ENCODE results near the gene PGK2. TPM values are rescaled to one million over a fixed set of nuclear protein-coding genes. Genes with fewer than 3 reads are reported as not detected.

PGK2 gene
- total RNA-seq: not detected

DNA sequence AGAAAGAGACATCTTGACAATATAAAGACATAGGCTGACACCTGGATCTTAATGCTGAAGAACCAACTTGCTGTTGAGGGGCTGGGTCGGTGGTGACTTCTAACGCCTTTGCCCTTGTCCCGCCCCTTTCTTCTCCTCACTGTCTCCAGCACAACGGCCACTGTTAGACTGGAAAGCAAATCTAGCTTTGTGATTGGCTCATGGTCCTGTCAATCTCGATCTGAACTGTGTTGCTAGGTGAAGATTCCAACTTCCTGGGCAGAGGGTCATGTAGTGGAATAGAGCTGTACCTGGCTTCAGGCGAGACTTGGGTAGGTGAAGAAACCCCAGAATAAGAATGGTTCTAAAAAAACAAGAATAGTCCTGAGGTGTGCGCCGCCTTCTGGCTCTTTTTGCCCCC is at the start of gene PGK2:
PGK2 (minus strand) TSS at position 110 of the 400 bp plus-strand sequence; CDS start at position 12, 98 bp downstream.
- H3K27me3 ChIP-seq: no peaks in the 10 kb centered on the region
- no peak within 1 kb of the TSS for H3K4me3 ChIP-seq
- intact Hi-C loops (cut with DNase I): no loop called here
- H3K4me1 ChIP-seq: no peaks in the 10 kb centered on the region
- DNase-seq (ENCODE audit: extremely low spot score in 2 of 2): no peak
- no peaks in the 10 kb centered on the region for H3K36me3 ChIP-seq
- H3K9me3 ChIP-seq: no peaks in the 10 kb centered on the region
- H3K27ac ChIP-seq: no peak within 1 kb of the TSS
- TF ChIP-seq POLR2AphosphoS5 (IDR thresholded peaks at IDR 0.05; ENCODE audit: insufficient read depth in 1 of 2, low read depth in 1 of 2) (no peak), POLR2A (IDR thresholded peaks at IDR 0.05) (no peak)
- TF ChIP-seq, protein P1, sequence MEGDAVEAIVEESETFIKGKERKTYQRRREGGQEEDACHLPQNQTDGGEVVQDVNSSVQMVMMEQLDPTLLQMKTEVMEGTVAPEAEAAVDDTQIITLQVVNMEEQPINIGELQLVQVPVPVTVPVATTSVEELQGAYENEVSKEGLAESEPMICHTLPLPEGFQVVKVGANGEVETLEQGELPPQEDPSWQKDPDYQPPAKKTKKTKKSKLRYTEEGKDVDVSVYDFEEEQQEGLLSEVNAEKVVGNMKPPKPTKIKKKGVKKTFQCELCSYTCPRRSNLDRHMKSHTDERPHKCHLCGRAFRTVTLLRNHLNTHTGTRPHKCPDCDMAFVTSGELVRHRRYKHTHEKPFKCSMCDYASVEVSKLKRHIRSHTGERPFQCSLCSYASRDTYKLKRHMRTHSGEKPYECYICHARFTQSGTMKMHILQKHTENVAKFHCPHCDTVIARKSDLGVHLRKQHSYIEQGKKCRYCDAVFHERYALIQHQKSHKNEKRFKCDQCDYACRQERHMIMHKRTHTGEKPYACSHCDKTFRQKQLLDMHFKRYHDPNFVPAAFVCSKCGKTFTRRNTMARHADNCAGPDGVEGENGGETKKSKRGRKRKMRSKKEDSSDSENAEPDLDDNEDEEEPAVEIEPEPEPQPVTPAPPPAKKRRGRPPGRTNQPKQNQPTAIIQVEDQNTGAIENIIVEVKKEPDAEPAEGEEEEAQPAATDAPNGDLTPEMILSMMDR (IDR thresholded peaks at IDR 0.05): no peak

DNA sequence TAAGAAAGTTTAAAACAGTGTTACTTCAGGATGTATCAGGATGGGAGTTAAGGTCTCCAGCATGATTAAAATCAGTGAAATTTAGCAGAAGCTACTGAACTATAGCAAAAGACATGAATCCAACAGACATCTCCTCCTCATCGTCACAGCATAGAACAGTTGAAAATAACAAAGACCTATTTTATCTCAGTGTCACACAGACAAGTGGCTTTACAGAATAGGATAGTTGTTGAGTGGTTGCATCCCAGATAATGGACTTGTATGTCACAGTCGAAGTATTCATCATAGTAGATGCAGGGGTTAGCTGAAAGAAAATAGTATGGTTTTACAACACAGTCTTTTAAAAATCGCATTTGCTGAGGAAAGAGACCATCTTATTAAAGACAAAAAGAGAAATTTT is 48.1 kb upstream of the PGK2 start:
- H3K4me1 ChIP-seq: no peaks in the 10 kb centered on the region
- intact Hi-C loops (cut with DNase I): no loop called here
- no peak overlapping the region for H3K27ac ChIP-seq
- no peak overlapping the region for H3K4me3 ChIP-seq
- DNase-seq (ENCODE audit: extremely low spot score in 2 of 2): no peak
- H3K36me3 ChIP-seq: no peaks in the 10 kb centered on the region
- TF ChIP-seq, protein P1 (IDR thresholded peaks at IDR 0.05): no peak
- TF ChIP-seq POLR2AphosphoS5 (IDR thresholded peaks at IDR 0.05; ENCODE audit: insufficient read depth in 1 of 2, low read depth in 1 of 2) (no peak), POLR2A (IDR thresholded peaks at IDR 0.05) (no peak)
- H3K27me3 ChIP-seq: no peaks in the 10 kb centered on the region
- H3K9me3 ChIP-seq: no peaks in the 10 kb centered on the region

DNA sequence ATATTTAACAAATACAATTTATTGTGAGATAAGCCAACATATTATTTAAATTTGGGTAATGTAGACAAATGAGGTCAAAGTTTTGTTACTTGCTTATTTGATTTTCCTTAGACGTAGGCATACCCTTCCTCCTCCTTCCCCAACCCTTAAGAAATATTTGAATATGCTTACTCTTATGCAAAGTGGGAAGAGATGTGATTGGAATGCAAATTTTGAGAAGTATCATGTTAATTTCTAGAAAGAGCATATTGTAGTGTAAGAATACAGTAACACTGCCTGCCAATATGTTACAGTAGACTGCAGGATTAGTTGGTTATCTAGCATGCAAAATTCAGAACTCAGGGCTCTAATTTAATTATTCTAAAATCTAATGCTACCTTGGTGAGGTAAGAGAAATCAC is 46.3 kb upstream of the PGK2 start:
- intact Hi-C loops (cut with DNase I): no loop called here
- no peaks in the 10 kb centered on the region for H3K4me1 ChIP-seq
- no peaks in the 10 kb centered on the region for H3K9me3 ChIP-seq
- DNase-seq (ENCODE audit: extremely low spot score in 2 of 2): no peak
- no peak overlapping the region for H3K4me3 ChIP-seq
- H3K27ac ChIP-seq: no peak overlapping the region
- H3K36me3 ChIP-seq: no peaks in the 10 kb centered on the region
- no peaks in the 10 kb centered on the region for H3K27me3 ChIP-seq
- TF ChIP-seq, protein P1 (IDR thresholded peaks at IDR 0.05): no peak
- TF ChIP-seq POLR2AphosphoS5 (IDR thresholded peaks at IDR 0.05; ENCODE audit: insufficient read depth in 1 of 2, low read depth in 1 of 2): no peak
- no peak for TF ChIP-seq POLR2A (IDR thresholded peaks at IDR 0.05)

DNA sequence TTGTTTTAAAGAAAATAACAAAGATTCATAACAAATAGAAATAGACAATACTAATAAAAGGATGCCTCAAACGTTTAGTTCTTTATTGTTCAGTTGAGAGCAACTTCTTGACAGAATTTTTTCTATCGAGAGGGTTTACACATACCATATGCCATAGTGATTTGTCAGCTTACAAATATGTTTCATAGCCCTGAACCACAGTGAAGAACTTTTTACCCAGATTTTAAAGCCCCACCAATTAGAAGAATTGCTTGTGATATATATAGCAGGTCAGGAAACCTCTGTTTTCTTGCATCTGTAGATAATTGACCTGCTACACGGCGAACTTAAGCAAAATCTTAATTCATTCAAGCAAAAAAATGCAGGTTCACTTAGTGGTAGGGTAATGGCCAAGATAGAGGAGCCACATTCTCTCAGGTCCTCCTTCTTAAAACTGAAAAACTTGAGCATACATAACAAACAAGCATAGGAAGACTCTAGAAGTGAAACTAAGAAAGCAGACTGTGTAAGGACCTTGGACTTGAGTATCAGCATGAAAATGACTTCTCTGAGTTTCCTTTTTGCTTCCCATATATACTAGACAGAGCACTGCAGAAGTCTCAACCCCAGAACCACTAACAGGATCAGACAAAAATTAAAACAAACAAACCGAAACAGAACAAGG is 39.8 kb upstream of the PGK2 start:
- Histone ChIP-seq H3K9me3 (no peaks in the 10 kb centered on the region), H3K36me3 (no peaks in the 10 kb centered on the region), H3K4me3 (no peak overlapping the region), H3K27me3 (no peaks in the 10 kb centered on the region), H3K27ac (no peak overlapping the region), H3K4me1 (no peaks in the 10 kb centered on the region)
- DNase-seq (ENCODE audit: extremely low spot score in 2 of 2): no peak
- intact Hi-C loops (cut with DNase I): no loop called here
- TF ChIP-seq, protein P1 (IDR thresholded peaks at IDR 0.05): no peak
- TF ChIP-seq POLR2AphosphoS5 (IDR thresholded peaks at IDR 0.05; ENCODE audit: insufficient read depth in 1 of 2, low read depth in 1 of 2): no peak
- no peak for TF ChIP-seq POLR2A (IDR thresholded peaks at IDR 0.05)

DNA sequence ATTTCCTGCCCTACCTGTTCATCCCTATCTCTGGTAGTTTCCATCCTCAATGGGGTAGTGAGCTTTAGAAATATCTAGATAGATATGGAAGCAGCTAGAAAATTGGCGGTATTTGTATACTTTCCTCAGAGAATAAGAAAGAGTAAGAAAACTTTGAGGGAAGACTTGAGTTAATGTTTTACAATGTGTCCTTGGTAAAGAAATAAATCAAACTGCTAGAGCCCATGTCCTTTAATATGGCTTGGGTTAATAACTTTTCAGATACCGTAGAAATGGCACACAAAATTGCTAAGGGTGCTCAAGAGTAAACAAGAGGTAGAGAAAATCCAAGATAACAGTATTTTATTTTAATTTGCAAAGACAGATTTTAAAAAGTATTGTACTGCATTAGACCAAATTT is 28.1 kb upstream of the PGK2 start:
- Histone ChIP-seq H3K4me3 (no peak overlapping the region), H3K9me3 (no peaks in the 10 kb centered on the region), H3K36me3 (no peaks in the 10 kb centered on the region), H3K27me3 (no peaks in the 10 kb centered on the region), H3K4me1 (no peaks in the 10 kb centered on the region), H3K27ac (no peak overlapping the region)
- DNase-seq (ENCODE audit: extremely low spot score in 2 of 2): no peak
- intact Hi-C loops (cut with DNase I): no loop called here
- TF ChIP-seq POLR2AphosphoS5 (IDR thresholded peaks at IDR 0.05; ENCODE audit: insufficient read depth in 1 of 2, low read depth in 1 of 2): no peak
- no peak for TF ChIP-seq POLR2A (IDR thresholded peaks at IDR 0.05)
- TF ChIP-seq, protein P1 (IDR thresholded peaks at IDR 0.05): no peak

Data from vagina (tissue), 2 donors.